ENCODE results near the gene KCNE2.
"Not testable (repeated sequence)": the region's sequence is repeated elsewhere in the genome, so short reads cannot be mapped to it uniquely, and the experiment has no call there.

The KCNE2 gene

GRCh38 chr21:34364921-34365320 lies 1.1 kb downstream of the KCNE2 start:
- Histone ChIP-seq H3K27ac (ENCODE audit: insufficient read depth, low read length, poor library complexity, severe bottlenecking) (no peak overlapping the region), H3K9me3 (ENCODE audit: control insufficient read depth, low read length) (no peaks in the 10 kb centered on the region), H3K4me1 (ENCODE audit: control insufficient read depth, insufficient read depth, low read length, poor library complexity, severe bottlenecking) (no peaks in the 10 kb centered on the region), H3K27me3 (replicated peaks; ENCODE audit: control insufficient read depth, insufficient read depth, low read length, poor library complexity, severe bottlenecking) (no peaks in the 10 kb centered on the region), H3K4me3 (ENCODE audit: insufficient read depth, low read depth, low read length, poor library complexity, severe bottlenecking) (no peak overlapping the region), H3K36me3 (ENCODE audit: control insufficient read depth, insufficient read depth, low read length) (no peaks in the 10 kb centered on the region)
- no peak for DNase-seq

- Histone ChIP-seq H3K36me3 (ENCODE audit: control insufficient read depth, insufficient read depth, low read length) (no peaks in the 10 kb centered on the region), H3K4me3 (ENCODE audit: insufficient read depth, low read depth, low read length, poor library complexity, severe bottlenecking) (no peak overlapping the region), H3K9me3 (ENCODE audit: control insufficient read depth, low read length) (no peaks in the 10 kb centered on the region), H3K4me1 (ENCODE audit: control insufficient read depth, insufficient read depth, low read length, poor library complexity, severe bottlenecking) (no peaks in the 10 kb centered on the region), H3K27ac (ENCODE audit: insufficient read depth, low read length, poor library complexity, severe bottlenecking) (no peak overlapping the region), H3K27me3 (replicated peaks; ENCODE audit: control insufficient read depth, insufficient read depth, low read length, poor library complexity, severe bottlenecking) (no peaks in the 10 kb centered on the region)
- DNase-seq, result no peak
These were observed 2.0 kb downstream of the KCNE2 start for GRCh38 chr21:34365809-34366208.

GRCh38 chr21:34367320-34367935 lies 3.6 kb downstream of the KCNE2 start:
- H3K27ac ChIP-seq (ENCODE audit: insufficient read depth, low read length, poor library complexity, severe bottlenecking), result no peak overlapping the region
- H3K36me3 ChIP-seq (ENCODE audit: control insufficient read depth, insufficient read depth, low read length), result no peaks in the 10 kb centered on the region
- no peaks in the 10 kb centered on the region for H3K9me3 ChIP-seq (ENCODE audit: control insufficient read depth, low read length)
- H3K27me3 ChIP-seq (replicated peaks; ENCODE audit: control insufficient read depth, insufficient read depth, low read length, poor library complexity, severe bottlenecking), result no peaks in the 10 kb centered on the region
- no peak overlapping the region for H3K4me3 ChIP-seq (ENCODE audit: insufficient read depth, low read depth, low read length, poor library complexity, severe bottlenecking)
- peak in 1 of 3 donors; percentile 9 for DNase-seq
- H3K4me1 ChIP-seq (ENCODE audit: control insufficient read depth, insufficient read depth, low read length, poor library complexity, severe bottlenecking), result no peaks in the 10 kb centered on the region

- H3K27me3 ChIP-seq (replicated peaks; ENCODE audit: control insufficient read depth, insufficient read depth, low read length, poor library complexity, severe bottlenecking), result no peaks in the 10 kb centered on the region
- H3K4me1 ChIP-seq (ENCODE audit: control insufficient read depth, insufficient read depth, low read length, poor library complexity, severe bottlenecking), result no peaks in the 10 kb centered on the region
- no peak for DNase-seq
- H3K27ac ChIP-seq (ENCODE audit: insufficient read depth, low read length, poor library complexity, severe bottlenecking), result no peak overlapping the region
- no peaks in the 10 kb centered on the region for H3K36me3 ChIP-seq (ENCODE audit: control insufficient read depth, insufficient read depth, low read length)
- no peaks in the 10 kb centered on the region for H3K9me3 ChIP-seq (ENCODE audit: control insufficient read depth, low read length)
- H3K4me3 ChIP-seq (ENCODE audit: insufficient read depth, low read depth, low read length, poor library complexity, severe bottlenecking), result no peak overlapping the region
These were observed 5.9 kb downstream of the KCNE2 start for GRCh38 chr21:34369741-34370140.

GRCh38 chr21:34372321-34372720 lies 8.5 kb downstream of the KCNE2 start:
- DNase-seq, result no peak
- no peaks in the 10 kb centered on the region for H3K9me3 ChIP-seq (ENCODE audit: control insufficient read depth, low read length)
- no peak overlapping the region for H3K27ac ChIP-seq (ENCODE audit: insufficient read depth, low read length, poor library complexity, severe bottlenecking)
- H3K27me3 ChIP-seq (replicated peaks; ENCODE audit: control insufficient read depth, insufficient read depth, low read length, poor library complexity, severe bottlenecking), result no peaks in the 10 kb centered on the region
- H3K4me3 ChIP-seq (ENCODE audit: insufficient read depth, low read depth, low read length, poor library complexity, severe bottlenecking), result no peak overlapping the region
- H3K4me1 ChIP-seq (ENCODE audit: control insufficient read depth, insufficient read depth, low read length, poor library complexity, severe bottlenecking), result no peaks in the 10 kb centered on the region
- H3K36me3 ChIP-seq (ENCODE audit: control insufficient read depth, insufficient read depth, low read length), result no peaks in the 10 kb centered on the region

- not testable (repeated sequence) for H3K27me3 ChIP-seq (replicated peaks; ENCODE audit: control insufficient read depth, insufficient read depth, low read length, poor library complexity, severe bottlenecking); H3K4me3 ChIP-seq (ENCODE audit: insufficient read depth, low read depth, low read length, poor library complexity, severe bottlenecking); H3K9me3 ChIP-seq (ENCODE audit: control insufficient read depth, low read length); H3K36me3 ChIP-seq (ENCODE audit: control insufficient read depth, insufficient read depth, low read length); DNase-seq; H3K4me1 ChIP-seq (ENCODE audit: control insufficient read depth, insufficient read depth, low read length, poor library complexity, severe bottlenecking); H3K27ac ChIP-seq (ENCODE audit: insufficient read depth, low read length, poor library complexity, severe bottlenecking)
These were observed 10.7 kb downstream of the KCNE2 start for GRCh38 chr21:34374462-34374861.

- H3K9me3 ChIP-seq (ENCODE audit: control insufficient read depth, low read length); H3K4me3 ChIP-seq (ENCODE audit: insufficient read depth, low read depth, low read length, poor library complexity, severe bottlenecking); H3K27ac ChIP-seq (ENCODE audit: insufficient read depth, low read length, poor library complexity, severe bottlenecking); H3K36me3 ChIP-seq (ENCODE audit: control insufficient read depth, insufficient read depth, low read length); H3K4me1 ChIP-seq (ENCODE audit: control insufficient read depth, insufficient read depth, low read length, poor library complexity, severe bottlenecking); DNase-seq; H3K27me3 ChIP-seq (replicated peaks; ENCODE audit: control insufficient read depth, insufficient read depth, low read length, poor library complexity, severe bottlenecking): not testable (repeated sequence)
These were observed 11.3 kb downstream of the KCNE2 start, which contains the start of gene SMIM11 for GRCh38 chr21:34374940-34375618. Gene SMIM11, plus strand, starts transcription at chr21:34375507. Its CDS starts 3,998 bp downstream, at chr21:34379505.

- not testable (repeated sequence) for H3K27ac ChIP-seq (ENCODE audit: insufficient read depth, low read length, poor library complexity, severe bottlenecking); H3K36me3 ChIP-seq (ENCODE audit: control insufficient read depth, insufficient read depth, low read length); H3K27me3 ChIP-seq (replicated peaks; ENCODE audit: control insufficient read depth, insufficient read depth, low read length, poor library complexity, severe bottlenecking); DNase-seq; H3K4me3 ChIP-seq (ENCODE audit: insufficient read depth, low read depth, low read length, poor library complexity, severe bottlenecking); H3K9me3 ChIP-seq (ENCODE audit: control insufficient read depth, low read length); H3K4me1 ChIP-seq (ENCODE audit: control insufficient read depth, insufficient read depth, low read length, poor library complexity, severe bottlenecking)
These were observed 11.8 kb downstream of the KCNE2 start for GRCh38 chr21:34375619-34375972.

- H3K9me3 ChIP-seq (ENCODE audit: control insufficient read depth, low read length); H3K27me3 ChIP-seq (replicated peaks; ENCODE audit: control insufficient read depth, insufficient read depth, low read length, poor library complexity, severe bottlenecking); H3K4me3 ChIP-seq (ENCODE audit: insufficient read depth, low read depth, low read length, poor library complexity, severe bottlenecking); H3K27ac ChIP-seq (ENCODE audit: insufficient read depth, low read length, poor library complexity, severe bottlenecking); H3K4me1 ChIP-seq (ENCODE audit: control insufficient read depth, insufficient read depth, low read length, poor library complexity, severe bottlenecking); H3K36me3 ChIP-seq (ENCODE audit: control insufficient read depth, insufficient read depth, low read length); DNase-seq: not testable (repeated sequence)
These were observed 19.3 kb downstream of the KCNE2 start for GRCh38 chr21:34383138-34383537.

GRCh38 chr21:34383724-34384415 lies 20.1 kb downstream of the KCNE2 start:
- H3K27ac ChIP-seq (ENCODE audit: insufficient read depth, low read length, poor library complexity, severe bottlenecking); H3K36me3 ChIP-seq (ENCODE audit: control insufficient read depth, insufficient read depth, low read length); H3K4me3 ChIP-seq (ENCODE audit: insufficient read depth, low read depth, low read length, poor library complexity, severe bottlenecking); H3K4me1 ChIP-seq (ENCODE audit: control insufficient read depth, insufficient read depth, low read length, poor library complexity, severe bottlenecking); H3K9me3 ChIP-seq (ENCODE audit: control insufficient read depth, low read length); DNase-seq; H3K27me3 ChIP-seq (replicated peaks; ENCODE audit: control insufficient read depth, insufficient read depth, low read length, poor library complexity, severe bottlenecking): not testable (repeated sequence)
